Adipocyte (in vitro differentiated cells): Measurements from ENCODE around the gene CHD9NB.

Experiments used
- DNase-seq: peaks from one replicate; pipeline ENCODE4 v3.0.0-alpha.2; 2015; ENCODE audit warnings: low read depth
- H3K27me3 ChIP-seq: replicated peaks from 2 replicates; pipeline ENCODE4 v1.7.0; 2013; ENCODE audit warnings: mild to moderate bottlenecking, low read length, moderate library complexity; ENCODE audit not compliant: control insufficient read depth, insufficient read depth
- H3K36me3 ChIP-seq: 2 replicates; pipeline ENCODE4 v1.7.0; 2013; ENCODE audit warnings: low read length, mild to moderate bottlenecking, moderate library complexity; ENCODE audit not compliant: control insufficient read depth, insufficient read depth, severe bottlenecking
- H3K4me1 ChIP-seq: 2 replicates; pipeline ENCODE4 v1.7.0; 2013; ENCODE audit warnings: mild to moderate bottlenecking, low read length, moderate library complexity; ENCODE audit not compliant: control insufficient read depth, insufficient read depth
- H3K4me3 ChIP-seq: 2 replicates; pipeline ENCODE4 v1.7.0; 2013; ENCODE audit warnings: mild to moderate bottlenecking, low read length, moderate library complexity
- H3K9ac ChIP-seq: 2 replicates; pipeline ENCODE4 v1.7.0; 2013; ENCODE audit warnings: mild to moderate bottlenecking, low read length, moderate library complexity
- H3K9me3 ChIP-seq: 2 replicates; pipeline ENCODE4 v1.7.0; 2013; ENCODE audit warnings: mild to moderate bottlenecking, low read length, moderate library complexity; ENCODE audit not compliant: control insufficient read depth

CHD9NB gene

DNA sequence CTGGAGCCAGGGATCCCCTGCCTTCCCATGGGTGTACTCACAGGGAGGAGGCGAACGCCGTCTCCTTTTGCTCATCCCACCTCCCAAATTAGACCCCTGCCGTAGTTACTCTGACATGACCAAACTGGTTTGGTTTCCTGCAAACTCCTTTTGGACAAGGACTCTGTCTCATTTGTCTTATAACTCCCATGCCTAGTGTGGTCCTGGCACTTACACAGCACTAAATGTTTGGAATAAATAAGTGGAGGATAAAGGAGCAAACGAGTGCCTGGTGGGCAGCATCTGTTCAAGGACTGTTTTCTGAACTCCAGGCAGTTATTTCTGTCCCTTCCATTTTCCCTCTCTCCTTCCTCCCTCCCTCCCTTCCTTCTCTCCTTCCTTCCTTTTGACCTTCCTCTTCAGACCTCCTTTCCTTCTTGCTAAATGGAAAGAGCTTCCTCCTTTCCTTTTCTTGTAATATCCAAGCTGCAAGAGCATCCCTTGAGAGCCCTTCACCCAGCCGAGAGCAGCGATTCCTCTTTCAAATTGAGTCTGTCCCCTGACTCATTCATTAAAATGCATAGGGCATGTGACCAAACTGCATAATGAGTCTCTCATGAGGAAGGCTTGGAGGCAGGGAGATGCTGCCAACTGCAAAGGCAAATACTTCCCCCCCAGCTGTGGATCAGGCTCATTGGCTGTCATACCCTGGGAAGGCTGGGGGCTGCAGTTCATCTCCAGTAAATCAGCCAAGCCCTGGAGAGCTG, 38.9 kb upstream of the CHD9NB start:
- H3K4me3 ChIP-seq: peak overlapping the region; percentile 64
- H3K9me3 ChIP-seq: no peaks in the 10 kb centered on the region
- H3K27me3 ChIP-seq: no peaks in the 10 kb centered on the region
- no peaks in the 10 kb centered on the region for H3K36me3 ChIP-seq
- peak; percentile 92 for DNase-seq
- peaks cover 70% of the 10 kb centered on the region for H3K4me1 ChIP-seq
- H3K9ac ChIP-seq: peak overlapping the region; percentile 78

- DNase-seq: peak; percentile 97
- peak overlapping the region; percentile 64 for H3K4me3 ChIP-seq
- H3K36me3 ChIP-seq: no peaks in the 10 kb centered on the region
- no peaks in the 10 kb centered on the region for H3K9me3 ChIP-seq
- H3K4me1 ChIP-seq: peaks cover 78% of the 10 kb centered on the region
- H3K9ac ChIP-seq: peak overlapping the region; percentile 82
- H3K27me3 ChIP-seq: no peaks in the 10 kb centered on the region
Measured at GRCh38 chr16:53090591-53091411, 38.1 kb upstream of the CHD9NB start.

- H3K27me3 ChIP-seq: no peaks in the 10 kb centered on the region
- DNase-seq: no peak
- H3K9me3 ChIP-seq: no peaks in the 10 kb centered on the region
- peak overlapping the region; percentile 82 for H3K9ac ChIP-seq
- peaks cover 83% of the 10 kb centered on the region for H3K4me1 ChIP-seq
- no peaks in the 10 kb centered on the region for H3K36me3 ChIP-seq
- H3K4me3 ChIP-seq: peak overlapping the region; percentile 63
Measured at GRCh38 chr16:53090286-53090590, 37.5 kb upstream of the CHD9NB start.

DNA sequence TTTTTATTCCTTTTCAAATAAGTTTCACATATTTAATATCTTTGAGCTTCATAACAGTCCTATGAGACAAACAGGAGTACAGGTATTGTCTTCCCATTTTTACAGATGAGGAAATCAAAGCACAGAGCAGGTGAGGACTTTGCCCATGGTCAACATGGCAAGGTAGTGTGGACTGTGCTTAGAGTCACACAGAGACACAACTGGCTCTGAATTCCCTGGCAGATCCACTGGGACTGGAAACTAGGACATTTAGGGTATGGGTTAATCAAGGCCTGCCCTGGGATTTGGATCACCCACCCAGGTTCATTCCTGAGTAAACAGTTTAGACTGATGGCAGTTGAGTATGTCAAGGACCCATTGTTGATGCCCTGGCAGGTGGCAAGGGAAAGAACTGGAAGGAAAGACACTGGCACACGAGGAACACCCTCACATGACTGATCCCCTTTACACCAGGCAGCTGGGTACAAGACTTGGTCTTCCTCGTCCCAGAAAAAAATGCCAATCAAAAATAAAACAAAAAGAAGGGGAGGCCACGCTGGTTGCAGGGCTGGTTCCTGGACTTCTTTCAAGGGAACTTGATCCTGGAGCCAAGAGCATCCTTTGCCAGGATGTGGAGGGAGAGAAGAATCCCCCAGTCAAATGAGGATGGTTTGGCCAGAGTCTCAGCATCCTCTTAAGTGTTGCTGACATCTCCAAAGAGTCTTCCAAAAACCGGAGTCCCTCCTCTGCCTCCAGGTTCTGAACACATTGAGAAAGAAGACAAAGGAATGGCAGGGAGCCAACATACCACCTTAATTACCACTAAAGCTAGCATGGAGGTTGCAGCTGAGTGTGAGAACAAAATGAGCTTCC, 37.0 kb upstream of the CHD9NB start:
- peak; percentile 57 for DNase-seq
- Histone ChIP-seq H3K4me3 (peak overlapping the region; percentile 63), H3K4me1 (peaks cover 83% of the 10 kb centered on the region), H3K36me3 (no peaks in the 10 kb centered on the region), H3K9me3 (no peaks in the 10 kb centered on the region), H3K9ac (peak overlapping the region; percentile 82), H3K27me3 (no peaks in the 10 kb centered on the region)

- Histone ChIP-seq H3K9me3 (no peaks in the 10 kb centered on the region), H3K9ac (peak overlapping the region; percentile 30), H3K4me3 (no peak overlapping the region), H3K36me3 (no peaks in the 10 kb centered on the region), H3K27me3 (no peaks in the 10 kb centered on the region), H3K4me1 (peaks cover 73% of the 10 kb centered on the region)
- DNase-seq: peak; percentile 48
Measured at GRCh38 chr16:53087101-53087500, 34.4 kb upstream of the CHD9NB start.

DNA sequence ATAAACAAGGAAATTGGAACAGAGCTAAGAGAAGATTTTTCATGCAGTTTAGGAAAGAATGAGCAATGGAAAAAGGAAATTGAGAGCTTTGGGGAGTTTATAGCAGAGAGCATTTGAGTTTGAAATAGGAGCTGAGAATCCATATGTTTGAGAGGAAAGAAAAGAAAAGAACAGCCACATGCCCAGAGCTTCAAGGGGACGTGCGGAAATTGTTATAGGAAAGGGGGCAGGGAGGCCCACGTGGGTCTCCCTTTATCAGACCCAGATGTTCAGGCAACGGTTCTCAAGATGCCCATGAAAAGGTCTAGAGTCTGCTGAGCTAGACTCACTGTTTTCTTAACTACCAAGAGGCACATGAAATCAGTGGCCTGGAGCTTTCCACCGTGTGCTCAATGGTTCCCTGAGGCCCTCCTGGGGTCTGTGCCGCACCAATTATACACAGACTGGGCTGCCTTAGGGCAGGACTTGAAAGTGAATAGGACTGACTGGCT, 33.3 kb upstream of the CHD9NB start:
- Histone ChIP-seq H3K27me3 (no peaks in the 10 kb centered on the region), H3K9me3 (no peaks in the 10 kb centered on the region), H3K9ac (peak overlapping the region; percentile 75), H3K4me1 (peaks cover 70% of the 10 kb centered on the region), H3K36me3 (no peaks in the 10 kb centered on the region), H3K4me3 (peak overlapping the region; percentile 35)
- DNase-seq: peak; percentile 90

GRCh38 chr16:53085369-53085843, 32.7 kb upstream of the CHD9NB start:
- Histone ChIP-seq H3K9ac (peak overlapping the region; percentile 75), H3K4me1 (peaks cover 72% of the 10 kb centered on the region), H3K27me3 (no peaks in the 10 kb centered on the region), H3K4me3 (peak overlapping the region; percentile 35), H3K36me3 (no peaks in the 10 kb centered on the region), H3K9me3 (no peaks in the 10 kb centered on the region)
- no peak for DNase-seq

DNA sequence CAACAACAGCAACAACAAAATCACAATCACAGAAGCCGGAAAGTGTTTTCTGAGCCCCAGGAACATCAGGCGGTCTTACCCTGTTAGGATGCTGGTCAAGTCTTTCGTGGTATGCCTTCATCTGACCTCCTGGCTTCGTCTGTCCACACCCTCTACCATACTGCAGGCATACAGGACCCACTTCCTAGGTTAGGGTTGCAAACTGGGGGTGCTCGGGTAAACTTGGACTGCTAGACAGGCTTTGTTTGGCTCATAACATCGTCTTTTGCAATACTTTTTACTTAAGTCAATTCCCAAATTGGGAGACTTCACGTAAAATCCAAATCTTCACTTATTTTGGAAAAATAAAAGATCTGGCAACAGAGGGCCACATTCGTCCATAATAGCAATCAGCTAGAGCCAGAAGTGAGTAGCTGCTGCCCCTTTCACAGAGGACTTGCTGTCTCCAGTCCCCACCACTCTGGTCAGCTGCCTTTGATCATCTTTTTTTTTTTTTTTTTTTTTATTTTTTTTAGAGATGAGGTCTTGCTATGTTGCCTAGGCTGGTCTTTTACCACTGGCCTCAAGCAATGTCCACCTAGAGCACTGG, 32.1 kb upstream of the CHD9NB start:
- H3K9ac ChIP-seq: peak overlapping the region; percentile 75
- no peaks in the 10 kb centered on the region for H3K9me3 ChIP-seq
- no peaks in the 10 kb centered on the region for H3K27me3 ChIP-seq
- no peaks in the 10 kb centered on the region for H3K36me3 ChIP-seq
- no peak for DNase-seq
- H3K4me1 ChIP-seq: peaks cover 72% of the 10 kb centered on the region
- peak overlapping the region; percentile 28 for H3K4me3 ChIP-seq

DNA sequence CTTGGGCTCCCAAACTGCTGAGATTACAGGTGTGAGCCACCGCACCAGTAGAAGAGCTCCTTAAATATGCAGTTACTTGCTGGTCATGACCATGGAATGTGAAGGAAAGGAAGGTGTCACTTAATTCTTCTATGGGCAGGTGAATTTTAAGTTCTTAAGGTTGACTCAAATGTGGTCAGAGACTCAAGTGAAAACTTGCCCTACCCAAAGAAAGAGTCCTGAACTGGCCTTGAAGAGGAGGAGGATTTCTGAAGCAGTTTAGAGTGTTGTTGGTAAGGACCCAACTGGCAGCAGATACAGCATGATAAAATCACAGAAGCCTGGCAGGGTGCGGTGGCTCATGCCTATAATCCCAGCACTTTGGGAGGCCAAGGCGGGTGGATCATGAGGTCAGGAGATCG, 31.4 kb upstream of the CHD9NB start:
- no peaks in the 10 kb centered on the region for H3K27me3 ChIP-seq
- no peaks in the 10 kb centered on the region for H3K36me3 ChIP-seq
- no peak for DNase-seq
- no peak overlapping the region for H3K9ac ChIP-seq
- no peaks in the 10 kb centered on the region for H3K9me3 ChIP-seq
- no peak overlapping the region for H3K4me3 ChIP-seq
- H3K4me1 ChIP-seq: peaks cover 70% of the 10 kb centered on the region

DNA sequence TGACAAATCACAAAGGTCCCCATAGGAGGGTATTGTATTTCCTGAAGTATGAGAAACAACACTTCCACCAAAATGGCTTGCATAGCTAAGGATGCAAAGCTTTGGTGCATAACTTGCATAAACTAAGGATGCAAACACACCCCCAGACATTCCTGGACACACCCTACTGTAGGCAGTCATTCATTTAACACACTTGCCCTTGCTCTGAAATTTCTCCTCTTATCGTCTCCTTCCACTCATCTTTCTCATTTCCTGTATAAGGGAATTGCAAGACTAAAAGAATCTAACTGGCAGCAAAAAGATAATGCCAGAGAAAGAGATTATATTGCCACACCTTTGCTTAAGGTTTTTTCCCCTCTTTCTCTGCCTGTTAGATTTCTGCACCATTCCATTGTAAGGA, 30.4 kb upstream of the CHD9NB start:
- Histone ChIP-seq H3K36me3 (no peaks in the 10 kb centered on the region), H3K4me1 (peaks cover 69% of the 10 kb centered on the region), H3K4me3 (no peak overlapping the region), H3K9me3 (no peaks in the 10 kb centered on the region), H3K9ac (no peak overlapping the region), H3K27me3 (no peaks in the 10 kb centered on the region)
- DNase-seq: peak; percentile 56
